ENCODE results near the gene CRYGS. TPM values are rescaled to one million over a fixed set of nuclear protein-coding genes. Genes with fewer than 3 reads are reported as not detected.

Gene CRYGS
- total and polyA plus RNA-seq, 9 of the 15 experiments (the other 6 are each of a cell fraction or from before 2014, with no cell fraction given): 1.5 to 3.8 (median 2.0) TPM

DNA sequence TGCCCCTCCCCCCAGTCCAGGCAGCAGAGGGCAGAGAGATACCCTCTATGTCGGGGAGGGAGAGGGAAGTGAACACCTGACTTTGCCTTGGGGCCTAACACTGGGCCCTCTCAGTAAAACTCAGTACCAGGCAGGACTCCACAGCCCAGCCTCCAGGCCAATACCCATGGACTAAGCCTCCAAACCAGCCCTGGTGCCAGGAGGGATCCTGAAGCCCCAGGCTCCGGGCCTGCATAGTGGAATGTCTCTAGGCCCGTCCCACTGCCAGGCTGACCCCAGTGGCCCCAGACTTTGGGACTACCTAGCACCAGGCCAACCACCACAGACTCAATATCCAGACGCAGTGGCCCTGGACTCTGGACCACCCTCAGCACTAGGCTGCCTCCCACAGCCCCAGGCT is 46.6 kb downstream of the CRYGS start (continued):
- TF ChIP-seq, protein P1, sequence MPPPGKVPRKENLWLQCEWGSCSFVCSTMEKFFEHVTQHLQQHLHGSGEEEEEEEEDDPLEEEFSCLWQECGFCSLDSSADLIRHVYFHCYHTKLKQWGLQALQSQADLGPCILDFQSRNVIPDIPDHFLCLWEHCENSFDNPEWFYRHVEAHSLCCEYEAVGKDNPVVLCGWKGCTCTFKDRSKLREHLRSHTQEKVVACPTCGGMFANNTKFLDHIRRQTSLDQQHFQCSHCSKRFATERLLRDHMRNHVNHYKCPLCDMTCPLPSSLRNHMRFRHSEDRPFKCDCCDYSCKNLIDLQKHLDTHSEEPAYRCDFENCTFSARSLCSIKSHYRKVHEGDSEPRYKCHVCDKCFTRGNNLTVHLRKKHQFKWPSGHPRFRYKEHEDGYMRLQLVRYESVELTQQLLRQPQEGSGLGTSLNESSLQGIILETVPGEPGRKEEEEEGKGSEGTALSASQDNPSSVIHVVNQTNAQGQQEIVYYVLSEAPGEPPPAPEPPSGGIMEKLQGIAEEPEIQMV (tag; conservative IDR thresholded peaks at IDR 0.05; ENCODE audit: low read depth): no peak

DNA sequence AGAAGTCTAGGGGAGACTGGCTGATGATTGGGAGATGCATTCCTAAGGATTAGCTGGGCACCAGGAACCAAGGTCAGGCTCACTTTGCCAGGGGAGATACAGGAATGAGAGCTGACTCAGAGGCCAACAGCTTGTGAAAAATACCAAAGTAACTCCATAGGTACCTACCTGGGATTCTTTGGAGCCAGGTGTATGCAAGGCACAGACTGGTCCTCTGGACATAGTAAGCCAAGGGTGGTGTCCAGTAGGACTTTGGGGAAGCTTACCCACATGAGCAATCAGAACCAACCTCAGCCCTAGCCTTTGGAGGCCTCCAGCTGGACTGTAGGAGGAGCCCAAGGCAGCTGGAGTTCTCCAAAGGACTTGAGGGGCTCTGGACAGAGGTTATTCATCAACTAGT is 47.5 kb downstream of the CRYGS start:
- intact Hi-C loops (cut with micrococcal nuclease): no loop called here
- no peaks in the 10 kb centered on the region for H4K20me1 ChIP-seq (replicated peaks; ENCODE audit: control insufficient read depth, insufficient read depth, low read length)
- TF ChIP-seq GABPB2 (CRISPR knock-in tag; conservative IDR thresholded peaks at IDR 0.05) (no peak), KDM4B (IDR thresholded peaks at IDR 0.05; ENCODE audit: borderline replicate concordance in 2 of 2, low read depth in 1 of 2) (no peak), TEAD1 (CRISPR knock-in tag; IDR thresholded peaks at IDR 0.05) (no peak)
- TF ChIP-seq, protein P2, sequence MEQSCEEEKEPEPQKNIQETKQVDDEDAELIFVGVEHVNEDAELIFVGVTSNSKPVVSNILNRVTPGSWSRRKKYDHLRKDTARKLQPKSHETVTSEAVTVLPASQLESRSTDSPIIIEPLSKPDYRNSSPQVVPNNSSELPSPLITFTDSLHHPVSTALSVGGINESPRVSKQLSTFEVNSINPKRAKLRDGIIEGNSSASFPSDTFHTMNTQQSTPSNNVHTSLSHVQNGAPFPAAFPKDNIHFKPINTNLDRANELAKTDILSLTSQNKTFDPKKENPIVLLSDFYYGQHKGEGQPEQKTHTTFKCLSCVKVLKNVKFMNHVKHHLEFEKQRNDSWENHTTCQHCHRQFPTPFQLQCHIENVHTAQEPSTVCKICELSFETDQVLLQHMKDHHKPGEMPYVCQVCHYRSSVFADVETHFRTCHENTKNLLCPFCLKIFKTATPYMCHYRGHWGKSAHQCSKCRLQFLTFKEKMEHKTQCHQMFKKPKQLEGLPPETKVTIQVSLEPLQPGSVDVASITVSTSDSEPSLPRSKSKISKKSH (CRISPR knock-in tag; IDR thresholded peaks at IDR 0.05): no peak
- no peak for FAIRE-seq
- H2AFZ ChIP-seq (ENCODE audit: low read depth, low read length): no peak overlapping the region
- H3K27ac ChIP-seq (ENCODE audit: extremely low read depth, low read depth, low read length): no peak overlapping the region
- in situ Hi-C loops (cut with MboI): no loop called here
- no peak overlapping the region for H3K9ac ChIP-seq (ENCODE audit: insufficient read depth in 1 of 2, low read depth in 2 of 2, low read length in 2 of 2)
- no peak for DNase-seq (ENCODE audit: extremely low read depth in 1 of 4, low spot score in 3 of 4)
- BruUV-seq (replicated peaks): no TSS peak
- CTCF ChIA-PET (ENCODE audit: low intra/inter-chr PET ratio): no interaction called here
- H3K4me3 ChIP-seq: no peak overlapping the region
- H3K27me3 ChIP-seq (ENCODE audit: control insufficient read depth in 2 of 2, insufficient read depth in 2 of 2, low read length in 2 of 2): peaks cover 16 to 39% of the 10 kb centered on the region in 2 experiments; a peak in 4 of 5 replicates
- no peak overlapping the region for H3K4me2 ChIP-seq (ENCODE audit: insufficient read depth, low read length)
- POLR2A ChIA-PET: interaction anchor here (1.1 kb wide), 1 partner anchor 25 kb away, joined by 4 read pairs; no protein-coding TSS in a partner anchor
- no peaks in the 10 kb centered on the region for H3K79me2 ChIP-seq (ENCODE audit: control insufficient read depth, insufficient read depth, low read length)
- ATAC-seq: no peak
- H3K9me1 ChIP-seq (ENCODE audit: control insufficient read depth, insufficient read depth, low read length): no peaks in the 10 kb centered on the region
- H3K4me1 ChIP-seq (replicated peaks in 1 of 2; ENCODE audit: control insufficient read depth in 2 of 2, insufficient read depth in 2 of 2, low read length in 2 of 2): no peaks in the 10 kb centered on the region
- H3K9me3 ChIP-seq (replicated peaks; ENCODE audit: control insufficient read depth, insufficient read depth, low read depth, low read length): no peaks in the 10 kb centered on the region
- H3K36me3 ChIP-seq (ENCODE audit: control insufficient read depth, insufficient read depth, low read length): no peaks in the 10 kb centered on the region
